ENCODE data around the gene NTN1.

NTN1 gene

DNA sequence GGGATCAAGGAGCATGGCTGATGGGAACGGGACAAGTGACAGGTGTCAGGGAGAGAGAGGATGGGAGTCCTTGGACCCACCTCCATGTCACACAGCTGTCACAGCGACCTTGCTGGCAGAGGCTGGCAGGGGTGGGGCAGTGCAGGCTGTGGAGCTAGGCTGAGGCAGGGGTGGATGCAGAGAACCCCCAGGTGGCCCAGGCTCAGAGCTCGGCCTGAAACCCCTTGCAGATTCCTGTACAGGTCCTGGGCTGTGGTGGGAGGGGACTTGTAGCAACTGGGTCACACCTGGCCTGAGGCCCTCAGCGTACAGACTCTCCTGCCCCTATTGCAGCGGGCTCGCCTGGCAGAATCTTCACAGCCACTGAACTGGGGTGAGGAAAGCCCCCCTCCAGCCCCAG lies 174.1 kb downstream of the NTN1 start:
- no peaks in the 10 kb centered on the region for H3K36me3 ChIP-seq
- no peak overlapping the region for H3K4me3 ChIP-seq (ENCODE audit: low read depth, low read length)
- no peaks in the 10 kb centered on the region for H3K27me3 ChIP-seq
- TF ChIP-seq, protein P1, sequence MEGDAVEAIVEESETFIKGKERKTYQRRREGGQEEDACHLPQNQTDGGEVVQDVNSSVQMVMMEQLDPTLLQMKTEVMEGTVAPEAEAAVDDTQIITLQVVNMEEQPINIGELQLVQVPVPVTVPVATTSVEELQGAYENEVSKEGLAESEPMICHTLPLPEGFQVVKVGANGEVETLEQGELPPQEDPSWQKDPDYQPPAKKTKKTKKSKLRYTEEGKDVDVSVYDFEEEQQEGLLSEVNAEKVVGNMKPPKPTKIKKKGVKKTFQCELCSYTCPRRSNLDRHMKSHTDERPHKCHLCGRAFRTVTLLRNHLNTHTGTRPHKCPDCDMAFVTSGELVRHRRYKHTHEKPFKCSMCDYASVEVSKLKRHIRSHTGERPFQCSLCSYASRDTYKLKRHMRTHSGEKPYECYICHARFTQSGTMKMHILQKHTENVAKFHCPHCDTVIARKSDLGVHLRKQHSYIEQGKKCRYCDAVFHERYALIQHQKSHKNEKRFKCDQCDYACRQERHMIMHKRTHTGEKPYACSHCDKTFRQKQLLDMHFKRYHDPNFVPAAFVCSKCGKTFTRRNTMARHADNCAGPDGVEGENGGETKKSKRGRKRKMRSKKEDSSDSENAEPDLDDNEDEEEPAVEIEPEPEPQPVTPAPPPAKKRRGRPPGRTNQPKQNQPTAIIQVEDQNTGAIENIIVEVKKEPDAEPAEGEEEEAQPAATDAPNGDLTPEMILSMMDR (IDR thresholded peaks at IDR 0.05; ENCODE audit: low read depth, low read length): no peak
- H3K9me3 ChIP-seq: no peaks in the 10 kb centered on the region
- no peak for DNase-seq
- H3K4me1 ChIP-seq: no peaks in the 10 kb centered on the region

DNA sequence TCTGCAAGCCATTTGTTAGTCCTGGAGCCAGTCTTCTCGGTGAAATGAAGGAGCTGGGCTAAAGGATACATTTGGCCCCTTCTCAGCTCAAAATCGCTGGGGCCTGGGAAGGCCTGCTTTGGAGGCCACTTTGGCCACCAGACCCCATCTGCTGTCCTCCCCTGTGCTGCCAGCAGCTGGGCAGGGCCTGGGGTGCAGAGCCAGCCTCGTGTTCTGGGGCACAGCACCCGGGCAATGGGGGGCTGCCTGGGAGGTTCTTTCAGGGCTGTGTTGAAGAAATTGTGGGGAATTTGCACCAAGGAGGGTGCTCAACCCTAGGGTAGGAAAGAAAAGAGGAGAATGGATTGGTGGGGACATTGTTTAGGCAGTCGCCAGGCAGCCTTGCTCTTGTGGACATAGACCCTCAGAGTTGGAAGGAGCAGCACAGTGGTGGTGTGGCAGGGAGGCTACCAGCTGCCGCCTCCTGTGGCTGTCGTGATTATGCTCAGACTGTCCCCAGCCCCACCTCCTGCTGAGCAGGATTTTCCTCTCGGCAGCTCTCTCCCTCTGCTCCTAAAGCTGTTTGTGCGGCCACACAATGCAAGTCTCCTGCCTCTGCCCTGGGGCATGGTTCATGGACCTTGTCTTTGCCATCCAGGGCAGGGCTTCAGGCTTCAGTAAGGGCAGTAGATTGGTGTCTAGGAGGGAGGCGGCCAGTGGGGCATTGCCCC lies 174.8 kb downstream of the NTN1 start:
- no peaks in the 10 kb centered on the region for H3K27me3 ChIP-seq
- TF ChIP-seq, protein P1 (IDR thresholded peaks at IDR 0.05; ENCODE audit: low read depth, low read length): no peak
- no peaks in the 10 kb centered on the region for H3K9me3 ChIP-seq
- no peak for DNase-seq
- H3K4me3 ChIP-seq (ENCODE audit: low read depth, low read length): no peak overlapping the region
- H3K4me1 ChIP-seq: no peaks in the 10 kb centered on the region
- no peaks in the 10 kb centered on the region for H3K36me3 ChIP-seq

DNA sequence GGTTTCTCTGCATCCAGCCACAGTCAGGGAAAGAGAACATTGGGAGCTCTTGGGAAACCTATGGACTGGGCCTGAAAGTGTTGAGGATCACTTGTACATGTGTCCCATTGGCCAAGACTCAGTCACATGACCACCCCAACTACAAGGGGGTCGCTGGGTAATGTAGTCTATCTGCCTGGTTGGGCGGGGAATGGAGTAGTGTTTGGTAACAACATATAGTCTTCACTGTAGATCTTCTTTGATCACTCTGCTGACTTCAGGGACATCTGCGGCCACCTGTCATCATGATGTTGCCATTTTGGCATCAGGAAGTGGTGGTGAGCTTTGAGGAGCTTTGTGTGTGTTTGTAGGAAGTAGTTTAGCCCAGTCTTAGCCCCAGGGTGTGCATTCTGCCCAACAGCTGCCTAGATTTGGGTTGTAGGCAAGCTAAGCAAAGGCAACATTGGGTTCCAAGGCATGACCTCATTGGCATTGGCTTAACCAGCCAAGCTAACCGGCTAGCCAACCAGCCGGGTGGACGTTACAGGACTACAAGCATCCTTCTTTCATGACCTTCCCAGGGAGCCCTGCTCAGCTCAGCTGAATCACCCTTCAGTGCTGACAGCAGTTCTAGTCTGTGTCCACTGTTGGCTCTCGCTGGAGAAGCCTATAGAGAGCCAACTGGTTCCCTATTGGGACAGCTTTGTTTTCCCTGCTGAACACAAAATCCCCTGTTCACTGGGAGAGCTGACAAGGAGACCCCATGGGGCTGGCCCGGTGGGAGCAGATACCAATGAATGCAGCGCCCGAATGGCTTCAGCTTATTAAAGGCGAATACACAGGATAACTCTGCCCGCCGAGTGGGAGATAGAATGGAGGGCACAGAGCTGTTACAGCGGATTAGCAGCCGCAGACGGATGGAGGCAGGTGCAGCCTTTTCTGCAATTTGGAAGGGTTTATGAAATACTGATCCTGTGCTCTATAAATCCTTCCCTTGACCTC lies 178.6 kb downstream of the NTN1 start:
- no peak overlapping the region for H3K4me3 ChIP-seq (ENCODE audit: low read depth, low read length)
- H3K4me1 ChIP-seq: no peaks in the 10 kb centered on the region
- H3K27me3 ChIP-seq: no peaks in the 10 kb centered on the region
- H3K36me3 ChIP-seq: no peaks in the 10 kb centered on the region
- no peak for DNase-seq
- H3K9me3 ChIP-seq: no peaks in the 10 kb centered on the region
- TF ChIP-seq, protein P1 (IDR thresholded peaks at IDR 0.05; ENCODE audit: low read depth, low read length): no peak

DNA sequence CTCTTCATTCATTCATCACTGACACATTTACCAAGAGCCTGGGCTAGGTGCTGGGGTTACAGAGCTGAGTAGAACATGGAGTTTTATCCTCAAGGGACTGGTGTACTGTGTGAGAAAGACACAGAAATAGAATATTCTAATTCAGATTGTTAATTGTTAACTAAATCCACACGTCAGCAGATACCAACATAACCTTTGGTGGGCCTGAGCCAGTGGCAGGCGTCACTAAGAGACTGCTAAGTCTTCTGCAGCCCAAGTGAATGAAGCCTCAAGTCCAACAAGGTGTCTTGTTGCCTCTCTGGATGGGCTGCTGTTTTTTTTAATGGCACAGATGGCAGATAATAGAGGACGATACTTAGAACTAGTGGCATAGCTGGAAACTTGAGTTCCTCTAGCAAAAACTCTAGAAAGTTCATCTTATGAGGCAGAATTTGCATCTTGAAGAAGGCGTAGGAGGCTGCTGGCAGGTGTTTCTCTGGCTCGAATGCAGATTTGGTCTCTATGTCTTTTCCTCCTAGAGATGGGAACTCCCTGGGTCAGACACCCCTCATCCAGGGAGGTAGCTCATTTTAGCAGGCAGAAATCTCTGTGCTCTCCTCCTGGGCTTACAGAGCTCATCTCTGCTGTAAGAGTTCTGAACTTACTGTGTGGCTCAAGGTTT lies 179.5 kb downstream of the NTN1 start:
- Histone ChIP-seq H3K9me3 (no peaks in the 10 kb centered on the region), H3K4me1 (no peaks in the 10 kb centered on the region), H3K27me3 (no peaks in the 10 kb centered on the region), H3K4me3 (ENCODE audit: low read depth, low read length) (no peak overlapping the region), H3K36me3 (no peaks in the 10 kb centered on the region)
- DNase-seq: no peak
- TF ChIP-seq, protein P1 (IDR thresholded peaks at IDR 0.05; ENCODE audit: low read depth, low read length): no peak

DNA sequence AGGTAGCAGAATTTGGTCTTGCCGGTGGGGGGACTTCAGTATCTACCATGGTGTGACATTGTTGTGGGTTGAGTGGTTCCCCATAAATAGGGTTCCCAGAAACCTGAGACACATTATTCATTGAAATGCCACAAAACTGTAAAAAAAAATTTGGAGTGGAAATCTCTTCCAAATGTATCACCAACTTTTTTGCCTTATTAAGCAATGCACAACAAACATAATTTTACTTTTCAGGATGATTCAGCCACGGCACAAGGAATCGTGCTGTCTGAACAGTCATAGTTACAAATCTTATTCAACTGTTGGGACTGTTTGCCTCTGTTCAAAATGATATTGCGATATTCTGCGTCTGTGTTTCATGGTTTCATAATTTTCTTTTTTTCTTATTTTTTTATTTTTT lies 181.2 kb downstream of the NTN1 start:
- H3K9me3 ChIP-seq: no peaks in the 10 kb centered on the region
- no peaks in the 10 kb centered on the region for H3K4me1 ChIP-seq
- TF ChIP-seq, protein P1 (IDR thresholded peaks at IDR 0.05; ENCODE audit: low read depth, low read length): no peak
- no peaks in the 10 kb centered on the region for H3K36me3 ChIP-seq
- H3K27me3 ChIP-seq: no peaks in the 10 kb centered on the region
- no peak overlapping the region for H3K4me3 ChIP-seq (ENCODE audit: low read depth, low read length)
- no peak for DNase-seq

Data from BE2C (cell line).